ENCODE data around the gene TSPAN9. TPM values are rescaled to one million over a fixed set of nuclear protein-coding genes. Genes with fewer than 3 reads are reported as not detected.
A peak's percentile ranks its signal among the peaks of the same experiment; 100 is the strongest.

The TSPAN9 gene
- total RNA-seq, 4 donors from 2014 or later = 13.7 to 35.4 (median 26.7) TPM

GRCh38 chr12:3196488-3196887, 119.3 kb downstream of the TSPAN9 start:
- intact Hi-C loops (cut with DNase I) = no loop called here
- Histone ChIP-seq H3K36me3 (no peaks in the 10 kb centered on the region), H3K4me1 (peaks cover 25 to 29% (median 26%) of the 10 kb centered on the region in 4 donors), H3K9me3 (no peaks in the 10 kb centered on the region), H3K27ac (replicated peaks in 1 of 4) (no peak overlapping the region), H3K27me3 (peaks cover 0 to 9% (median 0%) of the 10 kb centered on the region in 4 donors), H3K4me3 (no peak overlapping the region)
- WGBS = 72% methylated on average over 1 of the region's 1 CpG
- TF ChIP-seq, protein P1, sequence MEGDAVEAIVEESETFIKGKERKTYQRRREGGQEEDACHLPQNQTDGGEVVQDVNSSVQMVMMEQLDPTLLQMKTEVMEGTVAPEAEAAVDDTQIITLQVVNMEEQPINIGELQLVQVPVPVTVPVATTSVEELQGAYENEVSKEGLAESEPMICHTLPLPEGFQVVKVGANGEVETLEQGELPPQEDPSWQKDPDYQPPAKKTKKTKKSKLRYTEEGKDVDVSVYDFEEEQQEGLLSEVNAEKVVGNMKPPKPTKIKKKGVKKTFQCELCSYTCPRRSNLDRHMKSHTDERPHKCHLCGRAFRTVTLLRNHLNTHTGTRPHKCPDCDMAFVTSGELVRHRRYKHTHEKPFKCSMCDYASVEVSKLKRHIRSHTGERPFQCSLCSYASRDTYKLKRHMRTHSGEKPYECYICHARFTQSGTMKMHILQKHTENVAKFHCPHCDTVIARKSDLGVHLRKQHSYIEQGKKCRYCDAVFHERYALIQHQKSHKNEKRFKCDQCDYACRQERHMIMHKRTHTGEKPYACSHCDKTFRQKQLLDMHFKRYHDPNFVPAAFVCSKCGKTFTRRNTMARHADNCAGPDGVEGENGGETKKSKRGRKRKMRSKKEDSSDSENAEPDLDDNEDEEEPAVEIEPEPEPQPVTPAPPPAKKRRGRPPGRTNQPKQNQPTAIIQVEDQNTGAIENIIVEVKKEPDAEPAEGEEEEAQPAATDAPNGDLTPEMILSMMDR (IDR thresholded peaks at IDR 0.05) = no peak
- TF ChIP-seq EP300 (IDR thresholded peaks at IDR 0.05) (no peak), POLR2A (IDR thresholded peaks at IDR 0.05; ENCODE audit: low read depth) (no peak), POLR2AphosphoS5 (IDR thresholded peaks at IDR 0.05) (no peak)
- no peak for DNase-seq (ENCODE audit: extremely low spot score)

DNA sequence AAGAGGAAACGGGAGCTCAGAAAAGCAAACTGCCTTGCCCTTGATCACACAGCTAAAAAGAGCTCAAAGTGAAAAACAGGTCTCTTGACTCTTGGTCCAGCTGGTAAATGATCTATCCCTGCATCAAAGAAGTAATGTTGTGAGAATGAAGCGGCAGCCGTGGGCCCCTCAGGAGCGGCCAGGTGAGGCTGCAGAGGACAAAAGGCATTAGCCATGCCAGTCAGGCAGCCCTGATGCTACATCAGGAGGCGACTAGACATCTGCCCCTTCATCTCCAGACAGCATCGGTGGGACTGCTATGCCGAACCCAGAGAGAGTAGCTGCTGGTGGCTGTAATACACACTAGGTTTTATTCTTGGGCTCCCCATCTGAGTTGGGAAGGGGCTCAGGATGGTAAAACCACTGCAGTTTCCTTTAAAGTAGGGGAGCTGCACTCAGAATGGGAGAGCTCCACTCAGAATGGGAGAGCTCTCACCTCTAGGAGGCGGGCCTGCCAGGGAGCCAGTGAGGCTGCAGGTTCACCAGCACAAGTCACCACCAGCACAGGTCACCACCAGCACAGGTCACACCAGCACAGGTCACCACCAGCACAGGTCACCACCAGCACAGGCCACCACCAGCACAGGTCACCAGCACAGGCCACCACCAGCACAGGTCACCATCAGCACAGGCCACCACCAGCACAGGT, 120.1 kb downstream of the TSPAN9 start:
- H3K4me1 ChIP-seq = peaks cover 30 to 37% (median 32%) of the 10 kb centered on the region in 4 donors
- intact Hi-C loops (cut with DNase I) = no loop called here
- WGBS = 93% methylated on average over 7 of the region's 8 CpGs

GRCh38 chr12:3199551-3200031, 122.4 kb downstream of the TSPAN9 start:
- WGBS = 4% methylated on average over 15 of the region's 45 CpGs
- peaks cover 38 to 49% (median 41%) of the 10 kb centered on the region in 4 donors for H3K4me1 ChIP-seq
- intact Hi-C loops (cut with DNase I) = loop anchor here (2.0 to 5.0 kb wide), 3 partner anchors 63 to 127 kb away; no protein-coding TSS in a partner anchor
- H3K9me3 ChIP-seq = no peaks in the 10 kb centered on the region
- peaks cover 0 to 19% (median 0%) of the 10 kb centered on the region in 4 donors for H3K27me3 ChIP-seq
- peak overlapping the region; percentile 56 to 63 (median 58) for H3K4me3 ChIP-seq
- peak overlapping the region in 2 of 4 donors; percentile 10 to 40 for H3K27ac ChIP-seq (replicated peaks in 1 of 4)
- DNase-seq (ENCODE audit: extremely low spot score) = no peak
- no peaks in the 10 kb centered on the region for H3K36me3 ChIP-seq
- no peak for TF ChIP-seq POLR2A (IDR thresholded peaks at IDR 0.05; ENCODE audit: low read depth)
- TF ChIP-seq, protein P1 (IDR thresholded peaks at IDR 0.05) = no peak
- no peak for TF ChIP-seq EP300 (IDR thresholded peaks at IDR 0.05)
- TF ChIP-seq POLR2AphosphoS5 (IDR thresholded peaks at IDR 0.05) = no peak

More for the DNA sequence above, 120.1 kb downstream of the TSPAN9 start:
- TF ChIP-seq POLR2A (IDR thresholded peaks at IDR 0.05; ENCODE audit: low read depth) = no peak
- TF ChIP-seq, protein P1 (IDR thresholded peaks at IDR 0.05) = no peak
- TF ChIP-seq EP300 (IDR thresholded peaks at IDR 0.05) = no peak
- TF ChIP-seq POLR2AphosphoS5 (IDR thresholded peaks at IDR 0.05) = no peak
- Histone ChIP-seq H3K36me3 (no peaks in the 10 kb centered on the region), H3K27me3 (peaks cover 0 to 13% (median 0%) of the 10 kb centered on the region in 4 donors), H3K27ac (replicated peaks in 1 of 4) (no peak overlapping the region), H3K9me3 (no peaks in the 10 kb centered on the region), H3K4me3 (no peak overlapping the region)
- no peak for DNase-seq (ENCODE audit: extremely low spot score)

GRCh38 chr12:3200032-3200617, 122.9 kb downstream of the TSPAN9 start:
- H3K27ac ChIP-seq (replicated peaks in 1 of 4) = peak overlapping the region in 3 of 4 donors; percentile 10 to 40 (median 22)
- H3K27me3 ChIP-seq = peaks cover 0 to 19% (median 0%) of the 10 kb centered on the region in 4 donors
- intact Hi-C loops (cut with DNase I) = loop anchor here (2.0 to 5.0 kb wide), 3 partner anchors 63 to 128 kb away; no protein-coding TSS in a partner anchor
- 0% methylated on average over 1 of the region's 49 CpGs for WGBS
- no peaks in the 10 kb centered on the region for H3K9me3 ChIP-seq
- DNase-seq (ENCODE audit: extremely low spot score) = no peak
- H3K4me3 ChIP-seq = peak overlapping the region; percentile 56 to 63 (median 58)
- TF ChIP-seq POLR2A (IDR thresholded peaks at IDR 0.05; ENCODE audit: low read depth) = no peak
- TF ChIP-seq, protein P1 (IDR thresholded peaks at IDR 0.05) = no peak
- no peak for TF ChIP-seq EP300 (IDR thresholded peaks at IDR 0.05)
- TF ChIP-seq POLR2AphosphoS5 (IDR thresholded peaks at IDR 0.05) = no peak
- H3K36me3 ChIP-seq = no peaks in the 10 kb centered on the region
- H3K4me1 ChIP-seq = peaks cover 40 to 52% (median 44%) of the 10 kb centered on the region in 4 donors
